Bladder microvascular endothelial cell (primary cell): ENCODE data around the gene NUDT4B. TPM values are rescaled to one million over a fixed set of nuclear protein-coding genes. Genes with fewer than 3 reads are reported as not detected.

Experiments used
- total RNA-seq: library from RNA; depleted of rRNA; stranded (reverse); fragments of >200 nt; gene quantifications from 2 replicates; pipeline ENCODE4 v1.2.3, GENCODE V29; 2014

NUDT4B gene
- 17.8 and 36.6 TPM in 2 replicates for total RNA-seq

GRCh38 chr1:148748563-148749334, at the start of gene NUDT4B:
Gene NUDT4B, plus strand, starts transcription at chr1:148748774. Its CDS starts 179 bp downstream, at chr1:148748953.

Other genes with a start within 250 kb of the NUDT4B start
- gene NBPF14, start 152.8 kb upstream of the NUDT4B start, total RNA-seq: 0.81 and 10.9 TPM in 2 replicates
- 10.7 and 12.6 TPM in 2 replicates for gene PDE4DIP, start 95.7 kb downstream of the NUDT4B start, total RNA-seq